ENCODE results near the gene DNAJB4. TPM values are rescaled to one million over a fixed set of nuclear protein-coding genes. Genes with fewer than 3 reads are reported as not detected.
A peak's percentile ranks its signal among the peaks of the same experiment; 100 is the strongest.

The DNAJB4 gene
- total RNA-seq, 4 donors from 2014 or later: 32.1 to 50.4 (median 41.0) TPM

- ATAC-seq (ENCODE audit: low FRiP score) (no peak), DNase-seq (ENCODE audit: low spot score) (no peak)
- TF ChIP-seq CTCF (IDR thresholded peaks at IDR 0.05): no peak
Observed at GRCh38 chr1:77970192-77970591, 34.5 kb upstream of the DNAJB4 start.

GRCh38 chr1:77972080-77972479 is 32.7 kb upstream of the DNAJB4 start:
- DNase-seq (ENCODE audit: low spot score) (no peak), ATAC-seq (ENCODE audit: low FRiP score) (no peak)
- no peak for TF ChIP-seq CTCF (IDR thresholded peaks at IDR 0.05)

GRCh38 chr1:77975386-77975785 is 29.4 kb upstream of the DNAJB4 start:
- DNase-seq (ENCODE audit: low spot score) (no peak), ATAC-seq (ENCODE audit: low FRiP score) (no peak)
- TF ChIP-seq CTCF (IDR thresholded peaks at IDR 0.05): no peak

GRCh38 chr1:77975907-77976306 is 28.8 kb upstream of the DNAJB4 start:
- no peak for ATAC-seq (ENCODE audit: low FRiP score)
- no peak for TF ChIP-seq CTCF (IDR thresholded peaks at IDR 0.05)
- no peak for DNase-seq (ENCODE audit: low spot score)

GRCh38 chr1:77976433-77977076 is 28.2 kb upstream of the DNAJB4 start:
- no peak for TF ChIP-seq CTCF (IDR thresholded peaks at IDR 0.05)
- ATAC-seq (ENCODE audit: low FRiP score): no peak

GRCh38 chr1:77977989-77978292 is 26.8 kb upstream of the DNAJB4 start:
- no peak for TF ChIP-seq CTCF (IDR thresholded peaks at IDR 0.05)
- DNase-seq (ENCODE audit: low spot score): no peak
- no peak for ATAC-seq (ENCODE audit: low FRiP score)

More at GRCh38 chr1:77976433-77977076, 28.2 kb upstream of the DNAJB4 start:
- no peak for DNase-seq (ENCODE audit: low spot score)

- no peak for TF ChIP-seq CTCF (IDR thresholded peaks at IDR 0.05)
- DNase-seq (ENCODE audit: low spot score) (peak; percentile 32), ATAC-seq (ENCODE audit: low FRiP score) (peak; percentile 70)
Observed at GRCh38 chr1:77978293-77978968, 26.3 kb upstream of the DNAJB4 start.
